OCI-LY7 (cell line): ENCODE results near the gene OR7G2.
"Not testable (repeated sequence)": the region's sequence is repeated elsewhere in the genome, so short reads cannot be mapped to it uniquely, and the experiment has no call there.

ENCODE experiments used
- EZH2phosphoT487 ChIP-seq: fragments of 200-600 bp; sonication (generic); IDR thresholded peaks from 2 replicates; pipeline ENCODE4 v1.6.1; 2018; ENCODE audit warnings: low read depth, borderline replicate concordance, mild to moderate bottlenecking, mixed run types, antibody characterized with exemption, low read length, moderate library complexity, mixed read lengths
- TF ChIP-seq, protein P1 (sequence below): fragments of 200-600 bp; sonication (generic); conservative IDR thresholded peaks from 2 replicates; pipeline ENCODE4 v1.5.1; 2014; ENCODE audit warnings: mild to moderate bottlenecking, antibody characterized with exemption, low read length, moderate library complexity, mixed read lengths

DNA sequence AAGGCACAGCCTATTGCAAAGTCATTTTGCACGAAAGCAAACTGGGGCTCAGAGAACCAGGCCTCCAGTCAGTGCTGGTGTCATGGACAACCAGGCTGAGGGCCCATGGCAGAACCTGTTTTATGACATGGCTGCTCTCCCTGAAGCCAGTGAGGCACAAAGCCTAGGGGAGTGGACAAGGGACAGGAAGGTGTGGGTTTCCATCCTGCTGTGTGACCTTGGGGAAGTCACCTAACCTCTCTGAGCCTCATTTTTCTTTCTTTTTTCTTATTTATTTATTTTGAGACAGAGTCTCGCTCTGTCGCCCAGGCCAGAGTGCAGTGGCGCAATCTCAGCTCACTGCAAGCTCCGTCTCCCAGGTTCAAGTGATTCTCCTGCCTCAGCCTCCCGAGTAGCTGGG is 35.6 kb downstream of the OR7G2 start:
- TF ChIP-seq, protein P1, sequence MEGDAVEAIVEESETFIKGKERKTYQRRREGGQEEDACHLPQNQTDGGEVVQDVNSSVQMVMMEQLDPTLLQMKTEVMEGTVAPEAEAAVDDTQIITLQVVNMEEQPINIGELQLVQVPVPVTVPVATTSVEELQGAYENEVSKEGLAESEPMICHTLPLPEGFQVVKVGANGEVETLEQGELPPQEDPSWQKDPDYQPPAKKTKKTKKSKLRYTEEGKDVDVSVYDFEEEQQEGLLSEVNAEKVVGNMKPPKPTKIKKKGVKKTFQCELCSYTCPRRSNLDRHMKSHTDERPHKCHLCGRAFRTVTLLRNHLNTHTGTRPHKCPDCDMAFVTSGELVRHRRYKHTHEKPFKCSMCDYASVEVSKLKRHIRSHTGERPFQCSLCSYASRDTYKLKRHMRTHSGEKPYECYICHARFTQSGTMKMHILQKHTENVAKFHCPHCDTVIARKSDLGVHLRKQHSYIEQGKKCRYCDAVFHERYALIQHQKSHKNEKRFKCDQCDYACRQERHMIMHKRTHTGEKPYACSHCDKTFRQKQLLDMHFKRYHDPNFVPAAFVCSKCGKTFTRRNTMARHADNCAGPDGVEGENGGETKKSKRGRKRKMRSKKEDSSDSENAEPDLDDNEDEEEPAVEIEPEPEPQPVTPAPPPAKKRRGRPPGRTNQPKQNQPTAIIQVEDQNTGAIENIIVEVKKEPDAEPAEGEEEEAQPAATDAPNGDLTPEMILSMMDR: not testable (repeated sequence)
- TF ChIP-seq EZH2phosphoT487: not testable (repeated sequence)
